HG02970 (cell line): Measurements from ENCODE around the gene BCL11B.

ENCODE experiments used
- ATAC-seq: cut with Tn5 transposase; IDR thresholded peaks from one replicate; pipeline ENCODE4 v1.9.1; 2021; ENCODE audit warnings: mild to moderate bottlenecking, moderate library complexity, moderate number of reproducible peaks; ENCODE audit not compliant: unreplicated experiment, low FRiP score

BCL11B gene

GRCh38 chr14:99173086-99173485, 98.9 kb downstream of the BCL11B start:
- ATAC-seq, result no peak

GRCh38 chr14:99171396-99171795, 100.6 kb downstream of the BCL11B start:
- ATAC-seq, result no peak

- ATAC-seq, result no peak
Measured at GRCh38 chr14:99169776-99170356, 102.1 kb downstream of the BCL11B start.

- ATAC-seq, result no peak
Measured at GRCh38 chr14:99168330-99168729, 103.7 kb downstream of the BCL11B start.

GRCh38 chr14:99166506-99166905, 105.5 kb downstream of the BCL11B start:
- no peak for ATAC-seq

- no peak for ATAC-seq
Measured at GRCh38 chr14:99164712-99165111, 107.3 kb downstream of the BCL11B start.

GRCh38 chr14:99163446-99163845, 108.6 kb downstream of the BCL11B start:
- ATAC-seq, result no peak

GRCh38 chr14:99159341-99160340, 112.4 kb downstream of the BCL11B start:
- ATAC-seq, result no peak

GRCh38 chr14:99158646-99159165, 113.3 kb downstream of the BCL11B start:
- no peak for ATAC-seq

- ATAC-seq, result no peak
Measured at GRCh38 chr14:99158150-99158549, 113.8 kb downstream of the BCL11B start.

- no peak for ATAC-seq
Measured at GRCh38 chr14:99157676-99158075, 114.3 kb downstream of the BCL11B start.

- ATAC-seq, result no peak
Measured at GRCh38 chr14:99157246-99157645, 114.8 kb downstream of the BCL11B start.

GRCh38 chr14:99156814-99157213, 115.2 kb downstream of the BCL11B start:
- no peak for ATAC-seq

GRCh38 chr14:99156090-99156425, 115.9 kb downstream of the BCL11B start:
- no peak for ATAC-seq

- no peak for ATAC-seq
Measured at GRCh38 chr14:99155173-99156089, 116.6 kb downstream of the BCL11B start.

GRCh38 chr14:99150236-99150635, 121.8 kb downstream of the BCL11B start:
- no peak for ATAC-seq

- no peak for ATAC-seq
Measured at GRCh38 chr14:99148861-99149610, 123.0 kb downstream of the BCL11B start.

- ATAC-seq, result no peak
Measured at GRCh38 chr14:99148131-99148530, 123.9 kb downstream of the BCL11B start.

GRCh38 chr14:99147366-99147740, 124.6 kb downstream of the BCL11B start:
- no peak for ATAC-seq
